IPS-11a (cell line): Measurements from ENCODE around the gene AMDHD2.
"Not testable (repeated sequence)": the region's sequence is repeated elsewhere in the genome, so short reads cannot be mapped to it uniquely, and the experiment has no call there.

ENCODE experiments used
- H3K4me3 ChIP-seq: one replicate; pipeline ENCODE4 v1.5.1; 2013; ENCODE audit warnings: low read depth, low read length, control low read depth

AMDHD2 gene

GRCh38 chr16:2531696-2532493, 11.7 kb downstream of the AMDHD2 start:
- peak overlapping the region; percentile 55 for H3K4me3 ChIP-seq

GRCh38 chr16:2532494-2533141, 12.4 kb downstream of the AMDHD2 start:
- peak overlapping the region; percentile 47 for H3K4me3 ChIP-seq

GRCh38 chr16:2533142-2533755, 13.1 kb downstream of the AMDHD2 start:
- not testable (repeated sequence) for H3K4me3 ChIP-seq

- H3K4me3 ChIP-seq = no peak overlapping the region
Measured at GRCh38 chr16:2533912-2534311, 13.7 kb downstream of the AMDHD2 start.

- not testable (repeated sequence) for H3K4me3 ChIP-seq
Measured at GRCh38 chr16:2534335-2534734, 14.2 kb downstream of the AMDHD2 start.

- no peak overlapping the region for H3K4me3 ChIP-seq
Measured at GRCh38 chr16:2535625-2536013, 15.4 kb downstream of the AMDHD2 start.

- H3K4me3 ChIP-seq = peak within 1 kb of the TSS; percentile 48
Measured at GRCh38 chr16:2537451-2538379, 17.5 kb downstream of the AMDHD2 start, which contains the start of gene PDPK1. Gene PDPK1 (plus strand): TSS chr16:2538021. CDS start chr16:2538113, 92 bp downstream.

- H3K4me3 ChIP-seq = not testable (repeated sequence)
Measured at GRCh38 chr16:2539192-2539844, 19.1 kb downstream of the AMDHD2 start.

GRCh38 chr16:2539845-2540458, 19.8 kb downstream of the AMDHD2 start:
- not testable (repeated sequence) for H3K4me3 ChIP-seq

- H3K4me3 ChIP-seq = not testable (repeated sequence)
Measured at GRCh38 chr16:2540912-2541311, 20.7 kb downstream of the AMDHD2 start.

GRCh38 chr16:2541409-2541808, 21.2 kb downstream of the AMDHD2 start:
- not testable (repeated sequence) for H3K4me3 ChIP-seq

- not testable (repeated sequence) for H3K4me3 ChIP-seq
Measured at GRCh38 chr16:2543771-2544170, 23.6 kb downstream of the AMDHD2 start.

GRCh38 chr16:2550283-2550878, 30.2 kb downstream of the AMDHD2 start:
- not testable (repeated sequence) for H3K4me3 ChIP-seq

- H3K4me3 ChIP-seq = not testable (repeated sequence)
Measured at GRCh38 chr16:2551420-2551889, 31.3 kb downstream of the AMDHD2 start.

GRCh38 chr16:2554709-2555425, 34.7 kb downstream of the AMDHD2 start:
- not testable (repeated sequence) for H3K4me3 ChIP-seq

- H3K4me3 ChIP-seq = not testable (repeated sequence)
Measured at GRCh38 chr16:2557150-2557549, 37.0 kb downstream of the AMDHD2 start.

GRCh38 chr16:2560131-2560797, 40.1 kb downstream of the AMDHD2 start:
- not testable (repeated sequence) for H3K4me3 ChIP-seq

GRCh38 chr16:2560798-2561133, 40.6 kb downstream of the AMDHD2 start:
- not testable (repeated sequence) for H3K4me3 ChIP-seq
